DOHH2 (cell line): ENCODE results near the gene ASXL2.

ENCODE experiments used
- EZH2phosphoT487 ChIP-seq: fragments of 200-600 bp; sonication (generic); IDR thresholded peaks from 2 replicates; pipeline ENCODE4 v1.6.1; 2017; ENCODE audit warnings: borderline replicate concordance, mild to moderate bottlenecking, antibody characterized with exemption, low read length, moderate library complexity, mixed read lengths
- TF ChIP-seq, protein P1 (sequence below): fragments of 200-600 bp; sonication (generic); IDR thresholded peaks from one replicate; pipeline ENCODE4 v1.5.1; 2014; ENCODE audit warnings: antibody characterized with exemption, mild to moderate bottlenecking, low read depth, low read length; ENCODE audit not compliant: poor library complexity, severe bottlenecking

- TF ChIP-seq, protein P1, sequence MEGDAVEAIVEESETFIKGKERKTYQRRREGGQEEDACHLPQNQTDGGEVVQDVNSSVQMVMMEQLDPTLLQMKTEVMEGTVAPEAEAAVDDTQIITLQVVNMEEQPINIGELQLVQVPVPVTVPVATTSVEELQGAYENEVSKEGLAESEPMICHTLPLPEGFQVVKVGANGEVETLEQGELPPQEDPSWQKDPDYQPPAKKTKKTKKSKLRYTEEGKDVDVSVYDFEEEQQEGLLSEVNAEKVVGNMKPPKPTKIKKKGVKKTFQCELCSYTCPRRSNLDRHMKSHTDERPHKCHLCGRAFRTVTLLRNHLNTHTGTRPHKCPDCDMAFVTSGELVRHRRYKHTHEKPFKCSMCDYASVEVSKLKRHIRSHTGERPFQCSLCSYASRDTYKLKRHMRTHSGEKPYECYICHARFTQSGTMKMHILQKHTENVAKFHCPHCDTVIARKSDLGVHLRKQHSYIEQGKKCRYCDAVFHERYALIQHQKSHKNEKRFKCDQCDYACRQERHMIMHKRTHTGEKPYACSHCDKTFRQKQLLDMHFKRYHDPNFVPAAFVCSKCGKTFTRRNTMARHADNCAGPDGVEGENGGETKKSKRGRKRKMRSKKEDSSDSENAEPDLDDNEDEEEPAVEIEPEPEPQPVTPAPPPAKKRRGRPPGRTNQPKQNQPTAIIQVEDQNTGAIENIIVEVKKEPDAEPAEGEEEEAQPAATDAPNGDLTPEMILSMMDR: no peak
- TF ChIP-seq EZH2phosphoT487: no peak
Measured at GRCh38 chr2:25832897-25833296, 45.4 kb downstream of the ASXL2 start.
